A549 (cell line): ENCODE measurements around the gene MUCL3. TPM values are rescaled to one million over a fixed set of nuclear protein-coding genes. Genes with fewer than 3 reads are reported as not detected.

Experiments used
- ATAC-seq, 2 experiments: fragments of 200-7000 bp in 1 of 2; fragments of >200 bp in 1 of 2; cut with Nextera tagmentation in 1 of 2; cut with Tn5 transposase in 1 of 2; 3 replicates each; pipeline versions ENCODE4 v1.8.0 to v1.9.1; 2018 to 2020; ENCODE audit warnings: mild to moderate bottlenecking in 1 of 2, moderate library complexity in 1 of 2
- CTCF ChIA-PET: fragments of 300-600 bp; sonication (Branson Sonifier 250); formaldehyde crosslinking; extraction: SDS; loops from one replicate; lab custom pipeline; 2021; ENCODE audit warnings: antibody characterized with exemption, inconsistent platforms; lab: Yijun Ruan, JAX
- POLR2A ChIA-PET: fragments of 350-600 bp; formaldehyde crosslinking; extraction: SDS; loops from one replicate; lab custom pipeline; 2021; ENCODE audit warnings: antibody characterized with exemption, inconsistent platforms; lab: Yijun Ruan, JAX
- DNase-seq, 2 experiments: peaks; one replicate each; pipeline versions ENCODE4 v3.0.0 to v3.0.0-alpha.2; 2011 to 2016; ENCODE audit warnings: low read depth in 1 of 2, low spot score in 1 of 2
- FAIRE-seq: peaks from 2 replicates; lab custom pipeline; 2011; peaks lifted over from hg19 to GRCh38; lab: Jason Lieb, UNC
- H3K27ac ChIP-seq, 2 experiments: fragments of >200 bp; sonication (Bioruptor Twin); formaldehyde crosslinking; 3 replicates each; pipeline ENCODE4 v1.5.1; 2016 to 2017
- H3K4me1 ChIP-seq: fragments of >200 bp; sonication (Bioruptor Twin); formaldehyde crosslinking; 3 replicates; pipeline ENCODE4 v1.6.1; 2016
- H3K4me2 ChIP-seq: fragments of >200 bp; sonication (Bioruptor Twin); formaldehyde crosslinking; 3 replicates; pipeline ENCODE4 v1.6.1; 2016
- H3K4me3 ChIP-seq: fragments of >200 bp; sonication (Bioruptor Twin); formaldehyde crosslinking; 3 replicates; pipeline ENCODE4 v1.5.1; 2016
- H3K9me3 ChIP-seq: fragments of >200 bp; sonication (Bioruptor Twin); formaldehyde crosslinking; 3 replicates; pipeline ENCODE4 v1.6.1; 2016
- BHLHE40 ChIP-seq: IDR thresholded peaks from 2 replicates; pipeline ENCODE4 v1.6.1; 2012; ENCODE audit warnings: low read depth, low read length, inconsistent platforms
- EP300 ChIP-seq, 2 experiments: fragments of >200 bp; sonication (Bioruptor Twin); formaldehyde crosslinking; IDR thresholded peaks; 2 replicates in 1 of 2; 3 replicates in 1 of 2; pipeline ENCODE4 v1.6.1; 2016 to 2017
- FOSB ChIP-seq: fragments of 250-450 bp; sonication (Bioruptor Pico); IDR thresholded peaks from 2 replicates; pipeline ENCODE4 v1.5.0; 2020; ENCODE audit warnings: mild to moderate bottlenecking, moderate library complexity
- MAX ChIP-seq: IDR thresholded peaks from 2 replicates; pipeline ENCODE4 v1.6.1; 2012
- NPAS2 ChIP-seq: fragments of 250-450 bp; sonication (Bioruptor Pico); IDR thresholded peaks from 2 replicates; pipeline ENCODE4 v1.8.0; 2022; ENCODE audit warnings: mild to moderate bottlenecking, moderate library complexity, borderline replicate concordance
- ZSCAN20 ChIP-seq: fragments of 250-450 bp; sonication (Bioruptor Pico); IDR thresholded peaks from 2 replicates; pipeline ENCODE4 v1.8.0; 2022; ENCODE audit warnings: mild to moderate bottlenecking, moderate library complexity
- WGBS: methylation state at CpG from one replicate; pipeline ENCODE4 v1.1.6; 2017; ENCODE audit errors: missing lambda C conversion rate; 5-methylcytosine and 5-hydroxymethylcytosine counted together
- polyA plus RNA-seq, 4 experiments: library from polyadenylated mRNA; depleted of rRNA in 3 of 4; stranded (reverse); fragments of >200 nt; fragmentation: RNase III in 1 of 4; extraction: RNeasy Plus Mini Kit Qiagen cat#74134 plus additional on column Dnase treatment in 1 of 4; gene quantifications; 2 replicates in 3 of 4; 3 replicates in 1 of 4; pipeline ENCODE4 v1.2.3, GENCODE V29; 2011 to 2017
- small RNA-seq, 6 experiments: library from RNA; depleted of rRNA; stranded (forward); fragments of <200 nt; gene quantifications; one replicate each; pipeline ENCODE3, GENCODE V24; 2012

MUCL3 gene
- polyA plus RNA-seq, 2 of the 4 experiments (the other 2 are of a cell fraction): 0.01 to 0.03 TPM

- TF ChIP-seq NPAS2 (CRISPR knock-in tag): no peak
These were observed 60.6 kb downstream of the MUCL3 start (continued) for GRCh38 chr6:31001281-31001888.

GRCh38 chr6:31002471-31002870, 61.7 kb downstream of the MUCL3 start:
- CTCF ChIA-PET: interaction anchor here (0.6 kb wide), 1 partner anchor 12 kb away, joined by 3 read pairs; no protein-coding TSS in a partner anchor
- no peak for DNase-seq
- H3K4me3 ChIP-seq: no peak overlapping the region
- H3K4me1 ChIP-seq: peaks cover 9% of the 10 kb centered on the region
- H3K9me3 ChIP-seq: no peaks in the 10 kb centered on the region
- POLR2A ChIA-PET: no interaction called here
- no peak for TF ChIP-seq NPAS2 (CRISPR knock-in tag)
- no peak for TF ChIP-seq ZSCAN20 (CRISPR knock-in tag)
- no peak for TF ChIP-seq MAX
- no peak for TF ChIP-seq BHLHE40
- TF ChIP-seq EP300 (IDR thresholded peaks at IDR 0.05): no peak
- no peak for TF ChIP-seq FOSB (CRISPR knock-in tag)
- TF ChIP-seq, all 56 proteins: peak for 0
- 39% methylated on average over 2 of the region's 2 CpGs for WGBS
- no peak for ATAC-seq
- Histone ChIP-seq H3K27ac (no peak overlapping the region; a peak in 1 of 6 replicates), H3K4me2 (no peak overlapping the region)
- FAIRE-seq: no peak

Small RNA genes within 50 kb of the gene (small RNA-seq; reads per million reads assigned to genes)
- gene RF00019: 0 reads per million in 6 experiments

Other genes starting within 250 kb of the MUCL3 start
- 11.3 and 12.4 TPM in 2 replicates for gene NRM, start 250.0 kb upstream of the MUCL3 start, polyA plus RNA-seq (2011; rRNA removed)
- 13.0 to 14.5 TPM (median 13.0 TPM) in 3 replicates for gene NRM, start 250.0 kb upstream of the MUCL3 start, polyA plus RNA-seq (2017; fragmentation: RNase III; extraction: RNeasy Plus Mini Kit Qiagen cat#74134 plus additional on column Dnase treatment)
- gene MDC1, start 223.7 kb upstream of the MUCL3 start, polyA plus RNA-seq (2011; rRNA removed): 8.2 and 13.3 TPM in 2 replicates
- 14.9 to 21.4 TPM (median 16.5 TPM) in 3 replicates for gene MDC1, start 223.7 kb upstream of the MUCL3 start, polyA plus RNA-seq (2017; fragmentation: RNase III; extraction: RNeasy Plus Mini Kit Qiagen cat#74134 plus additional on column Dnase treatment)
- 691 and 782 TPM in 2 replicates for gene TUBB, start 220.6 kb upstream of the MUCL3 start, polyA plus RNA-seq (2011; rRNA removed)
- 1,022 to 1,121 TPM (median 1,044 TPM) in 3 replicates for gene TUBB, start 220.6 kb upstream of the MUCL3 start, polyA plus RNA-seq (2017; fragmentation: RNase III; extraction: RNeasy Plus Mini Kit Qiagen cat#74134 plus additional on column Dnase treatment)
- gene FLOT1, start 198.3 kb upstream of the MUCL3 start, polyA plus RNA-seq (2011; rRNA removed): 135 and 136 TPM in 2 replicates
- 89.7 to 99.2 TPM (median 89.9 TPM) in 3 replicates for gene FLOT1, start 198.3 kb upstream of the MUCL3 start, polyA plus RNA-seq (2017; fragmentation: RNase III; extraction: RNeasy Plus Mini Kit Qiagen cat#74134 plus additional on column Dnase treatment)
- gene IER3, start 196.4 kb upstream of the MUCL3 start, polyA plus RNA-seq (2011; rRNA removed): 116 and 202 TPM in 2 replicates
- 89.1 to 108 TPM (median 104 TPM) in 3 replicates for gene IER3, start 196.4 kb upstream of the MUCL3 start, polyA plus RNA-seq (2017; fragmentation: RNase III; extraction: RNeasy Plus Mini Kit Qiagen cat#74134 plus additional on column Dnase treatment)
- gene DDR1, start 56.5 kb upstream of the MUCL3 start, polyA plus RNA-seq (2011; rRNA removed): 19.8 and 25.8 TPM in 2 replicates
- 31.9 to 44.2 TPM (median 43.5 TPM) in 3 replicates for gene DDR1, start 56.5 kb upstream of the MUCL3 start, polyA plus RNA-seq (2017; fragmentation: RNase III; extraction: RNeasy Plus Mini Kit Qiagen cat#74134 plus additional on column Dnase treatment)
- 19.7 and 24.8 TPM in 2 replicates for gene GTF2H4, start 32.8 kb upstream of the MUCL3 start, polyA plus RNA-seq (2011; rRNA removed)
- gene GTF2H4, start 32.8 kb upstream of the MUCL3 start, polyA plus RNA-seq (2017; fragmentation: RNase III; extraction: RNeasy Plus Mini Kit Qiagen cat#74134 plus additional on column Dnase treatment): 24.1 to 28.6 TPM (median 24.9 TPM) in 3 replicates
- 15.5 and 16.1 TPM in 2 replicates for gene VARS2, start 26.7 kb upstream of the MUCL3 start, polyA plus RNA-seq (2011; rRNA removed)
- 12.4 to 15.2 TPM (median 15.0 TPM) in 3 replicates for gene VARS2, start 26.7 kb upstream of the MUCL3 start, polyA plus RNA-seq (2017; fragmentation: RNase III; extraction: RNeasy Plus Mini Kit Qiagen cat#74134 plus additional on column Dnase treatment)
- gene SFTA2, start 8.8 kb upstream of the MUCL3 start, polyA plus RNA-seq (2011; rRNA removed): not detected in 2 replicates
- not detected in 3 replicates for gene SFTA2, start 8.8 kb upstream of the MUCL3 start, polyA plus RNA-seq (2017; fragmentation: RNase III; extraction: RNeasy Plus Mini Kit Qiagen cat#74134 plus additional on column Dnase treatment)
- not detected in 2 replicates for gene MUC21, start 42.7 kb downstream of the MUCL3 start, polyA plus RNA-seq (2011; rRNA removed)
- not detected in 3 replicates for gene MUC21, start 42.7 kb downstream of the MUCL3 start, polyA plus RNA-seq (2017; fragmentation: RNase III; extraction: RNeasy Plus Mini Kit Qiagen cat#74134 plus additional on column Dnase treatment)
- not detected in 2 replicates for gene MUC22, start 69.5 kb downstream of the MUCL3 start, polyA plus RNA-seq (2011; rRNA removed)
- not detected in 3 replicates for gene MUC22, start 69.5 kb downstream of the MUCL3 start, polyA plus RNA-seq (2017; fragmentation: RNase III; extraction: RNeasy Plus Mini Kit Qiagen cat#74134 plus additional on column Dnase treatment)
- gene C6orf15, start 171.6 kb downstream of the MUCL3 start, polyA plus RNA-seq (2011; rRNA removed): not detected in 2 replicates
- not detected in 3 replicates for gene C6orf15, start 171.6 kb downstream of the MUCL3 start, polyA plus RNA-seq (2017; fragmentation: RNase III; extraction: RNeasy Plus Mini Kit Qiagen cat#74134 plus additional on column Dnase treatment)
- gene PSORS1C1, start 173.8 kb downstream of the MUCL3 start, polyA plus RNA-seq (2011; rRNA removed): 2.3 and 5.8 TPM in 2 replicates
- 3.0 to 4.3 TPM (median 4.3 TPM) in 3 replicates for gene PSORS1C1, start 173.8 kb downstream of the MUCL3 start, polyA plus RNA-seq (2017; fragmentation: RNase III; extraction: RNeasy Plus Mini Kit Qiagen cat#74134 plus additional on column Dnase treatment)
- not detected in 2 replicates for gene CDSN, start 179.5 kb downstream of the MUCL3 start, polyA plus RNA-seq (2011; rRNA removed)
- gene CDSN, start 179.5 kb downstream of the MUCL3 start, polyA plus RNA-seq (2017; fragmentation: RNase III; extraction: RNeasy Plus Mini Kit Qiagen cat#74134 plus additional on column Dnase treatment): not detected in 3 replicates
- not detected in 2 replicates for gene PSORS1C2, start 198.1 kb downstream of the MUCL3 start, polyA plus RNA-seq (2011; rRNA removed)
- gene PSORS1C2, start 198.1 kb downstream of the MUCL3 start, polyA plus RNA-seq (2017; fragmentation: RNase III; extraction: RNeasy Plus Mini Kit Qiagen cat#74134 plus additional on column Dnase treatment): 0.08 TPM in 1 of 3 replicates, not detected in the others
- gene CCHCR1, start 216.8 kb downstream of the MUCL3 start, polyA plus RNA-seq (2011; rRNA removed): 7.4 and 8.6 TPM in 2 replicates
- 15.2 to 15.3 TPM (median 15.3 TPM) in 3 replicates for gene CCHCR1, start 216.8 kb downstream of the MUCL3 start, polyA plus RNA-seq (2017; fragmentation: RNase III; extraction: RNeasy Plus Mini Kit Qiagen cat#74134 plus additional on column Dnase treatment)
- gene TCF19, start 217.6 kb downstream of the MUCL3 start, polyA plus RNA-seq (2011; rRNA removed): 6.4 and 7.4 TPM in 2 replicates
- 10.1 to 11.2 TPM (median 10.8 TPM) in 3 replicates for gene TCF19, start 217.6 kb downstream of the MUCL3 start, polyA plus RNA-seq (2017; fragmentation: RNase III; extraction: RNeasy Plus Mini Kit Qiagen cat#74134 plus additional on column Dnase treatment)
- gene POU5F1, start 229.7 kb downstream of the MUCL3 start, polyA plus RNA-seq (2011; rRNA removed): 2.7 and 3.9 TPM in 2 replicates
- gene POU5F1, start 229.7 kb downstream of the MUCL3 start, polyA plus RNA-seq (2017; fragmentation: RNase III; extraction: RNeasy Plus Mini Kit Qiagen cat#74134 plus additional on column Dnase treatment): 2.7 to 3.5 TPM (median 2.8 TPM) in 3 replicates